GM15510 (cell line): ENCODE measurements around the gene RBM22.

Source experiments
- POLR2A ChIP-seq: IDR thresholded peaks from 3 replicates; pipeline ENCODE4 v1.6.1; 2011; ENCODE audit warnings: borderline replicate concordance; ENCODE audit not compliant: insufficient read length; ENCODE audit errors: extremely low read depth

Gene RBM22

DNA sequence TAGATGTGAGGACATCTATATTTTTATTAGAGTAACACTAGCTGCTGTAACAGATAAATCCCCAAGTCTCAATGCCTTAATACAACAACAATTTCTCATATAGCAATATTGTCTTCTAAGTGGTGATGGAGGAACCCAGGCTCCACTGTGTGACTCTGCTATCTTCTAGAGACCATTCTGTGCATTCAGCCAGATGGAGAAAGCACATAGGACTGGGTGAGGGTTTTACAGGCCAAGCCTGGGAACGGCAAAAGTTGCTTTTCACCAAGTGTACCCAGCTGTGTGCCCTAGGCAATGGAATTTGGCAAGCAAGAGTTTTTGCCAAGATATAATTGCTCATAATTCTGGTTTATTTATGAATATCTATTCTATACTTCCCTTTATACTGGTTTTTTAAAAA is 11.7 kb downstream of the RBM22 start:
- no peak for TF ChIP-seq POLR2A

DNA sequence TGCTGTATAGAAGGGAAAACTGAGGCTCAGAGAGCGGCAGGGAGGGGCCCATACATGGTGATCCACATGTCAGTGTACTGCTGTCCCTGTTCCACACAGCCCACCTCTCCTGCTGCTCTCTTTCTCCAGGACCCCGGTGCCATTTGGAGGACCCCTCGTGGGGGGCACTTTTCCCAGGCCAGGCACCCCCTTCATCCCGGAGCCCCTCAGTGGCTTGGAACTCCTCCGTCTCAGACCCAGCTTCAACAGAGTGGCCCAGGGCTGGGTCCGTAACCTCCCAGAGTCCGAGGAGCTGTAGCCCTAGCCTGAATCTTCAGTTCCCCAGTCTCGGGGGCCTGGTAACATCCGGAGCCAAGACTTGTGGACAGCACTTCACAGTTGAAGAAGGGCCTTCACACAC is 24.3 kb downstream of the RBM22 start:
- TF ChIP-seq POLR2A = no peak

DNA sequence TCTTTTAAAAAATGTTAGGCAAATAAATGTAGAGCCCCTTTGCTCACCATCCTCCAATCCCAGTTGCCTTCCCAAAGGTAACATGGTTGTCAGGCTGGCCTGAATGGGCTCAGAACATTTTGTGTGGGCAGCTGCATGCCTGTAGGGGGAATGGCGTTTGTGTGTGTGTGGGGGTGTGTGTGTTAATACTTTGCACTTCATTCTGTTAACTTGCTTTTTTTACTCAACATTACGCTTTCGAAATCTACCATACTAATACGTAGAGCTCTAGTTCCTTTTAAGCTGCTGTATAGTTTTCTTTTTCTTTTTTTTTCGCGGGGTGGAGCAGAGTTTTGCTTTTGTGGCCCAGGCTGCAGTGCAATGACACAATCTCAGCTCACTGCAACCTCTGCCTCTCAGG is 25.8 kb downstream of the RBM22 start:
- no peak for TF ChIP-seq POLR2A

DNA sequence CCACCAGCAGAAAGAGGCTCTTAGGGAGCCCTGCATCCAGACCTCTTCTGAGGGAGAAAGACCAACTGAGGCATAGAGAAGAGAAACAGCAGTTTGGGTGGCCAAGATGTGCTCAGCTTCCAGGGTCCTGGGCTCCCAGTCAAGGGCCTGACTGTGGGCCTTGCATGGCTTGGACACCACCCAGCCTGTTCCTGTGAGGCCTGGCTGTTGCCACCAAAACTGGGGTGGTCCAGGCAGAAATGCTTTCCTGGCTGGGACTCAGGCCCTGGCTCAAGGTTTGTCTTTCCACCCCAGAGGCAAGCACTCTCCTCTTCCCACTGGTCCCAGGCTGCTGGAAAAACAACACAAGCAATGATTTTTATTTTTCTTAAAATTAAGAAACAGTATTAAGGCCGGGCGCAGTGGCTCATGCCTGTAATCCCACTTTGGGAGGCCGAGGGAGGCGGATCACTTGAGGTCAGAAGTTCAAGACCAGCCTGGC is 26.5 kb downstream of the RBM22 start:
- TF ChIP-seq POLR2A = no peak

DNA sequence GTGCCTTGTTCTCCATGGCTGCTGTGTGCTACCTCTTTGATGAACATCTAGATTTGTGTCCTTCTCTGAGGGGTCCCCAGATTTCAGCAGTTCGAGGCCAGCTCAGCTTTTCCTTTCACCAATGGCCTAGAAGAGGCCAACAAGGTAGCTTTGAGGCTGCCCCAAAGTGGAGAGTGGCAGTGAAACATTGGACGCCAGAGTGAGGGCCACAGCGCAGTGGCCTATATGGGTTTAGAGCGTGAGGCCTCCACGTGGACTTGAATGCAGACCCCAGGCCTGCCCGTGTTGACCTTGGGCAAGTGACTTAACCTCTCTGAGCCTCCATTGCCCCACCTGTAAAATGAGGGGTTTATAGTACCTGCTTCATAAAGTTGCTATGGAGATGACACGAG is 28.0 kb downstream of the RBM22 start:
- no peak for TF ChIP-seq POLR2A

DNA sequence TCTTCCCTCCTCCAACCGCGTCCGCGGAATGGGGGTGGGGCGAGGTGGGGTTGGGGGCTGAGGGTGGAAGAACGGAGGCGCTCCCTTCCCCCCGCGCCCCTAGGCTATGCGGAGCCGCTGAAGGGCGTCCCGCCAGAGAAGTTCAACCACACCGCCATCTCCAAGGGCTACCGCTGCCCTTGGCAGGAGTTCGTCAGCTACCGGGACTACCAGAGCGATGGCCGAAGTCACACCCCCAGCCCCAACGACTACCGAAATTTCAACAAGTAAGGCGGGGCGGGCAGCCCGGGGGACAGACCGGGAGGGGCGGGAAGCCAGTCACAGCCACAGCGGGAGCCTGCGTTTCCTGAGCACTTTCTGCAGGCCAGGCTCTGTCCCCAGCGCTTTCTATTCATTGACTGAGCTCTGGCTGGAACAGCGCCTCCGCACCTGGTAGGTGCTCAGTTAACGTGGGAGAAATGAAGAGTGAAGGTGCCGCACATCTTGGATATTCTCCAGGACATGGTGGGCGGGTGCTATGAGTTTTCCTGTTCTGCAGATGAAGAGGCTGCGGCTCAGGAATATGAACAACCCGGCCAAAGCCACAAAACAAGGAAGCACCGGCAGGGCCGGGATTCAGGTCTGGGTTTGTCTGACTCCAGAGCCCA is 28.5 kb downstream of the RBM22 start:
- no peak for TF ChIP-seq POLR2A

DNA sequence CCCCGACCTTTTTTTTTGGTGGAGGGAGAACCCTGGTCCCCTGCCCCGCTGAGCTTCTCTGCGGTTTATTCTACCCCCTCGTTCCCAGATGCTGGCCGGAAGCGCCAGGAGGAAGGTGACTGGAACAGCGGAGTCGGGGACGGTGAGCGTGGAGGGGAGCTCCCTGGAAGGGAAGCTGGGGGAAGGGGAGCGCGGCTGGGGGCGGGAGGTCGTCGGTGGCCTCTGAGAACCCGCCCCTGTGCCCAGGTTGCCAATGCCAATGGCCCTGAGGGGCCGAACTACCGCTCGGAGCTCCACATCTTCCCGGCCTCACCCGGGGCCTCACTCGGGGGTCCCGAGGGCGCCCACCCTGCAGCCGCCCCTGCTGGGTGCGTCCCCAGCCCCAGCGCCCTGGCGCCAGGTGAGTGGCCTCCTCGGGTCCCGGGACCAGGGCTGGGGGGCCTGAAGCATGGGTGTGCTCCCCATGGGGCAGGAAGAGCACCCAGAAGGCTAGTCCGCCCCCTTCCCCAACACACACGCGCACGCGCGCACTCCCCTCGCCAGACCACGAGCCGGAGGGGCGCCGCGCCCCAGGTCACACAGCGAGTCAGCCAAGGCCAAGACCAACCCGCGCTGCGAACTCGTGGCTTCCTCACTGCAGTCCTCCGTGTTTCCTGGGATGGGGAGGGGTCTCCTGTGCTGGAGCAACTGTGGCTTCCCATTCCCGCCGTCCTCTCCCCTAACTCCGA is 29.2 kb downstream of the RBM22 start:
- no peak for TF ChIP-seq POLR2A

DNA sequence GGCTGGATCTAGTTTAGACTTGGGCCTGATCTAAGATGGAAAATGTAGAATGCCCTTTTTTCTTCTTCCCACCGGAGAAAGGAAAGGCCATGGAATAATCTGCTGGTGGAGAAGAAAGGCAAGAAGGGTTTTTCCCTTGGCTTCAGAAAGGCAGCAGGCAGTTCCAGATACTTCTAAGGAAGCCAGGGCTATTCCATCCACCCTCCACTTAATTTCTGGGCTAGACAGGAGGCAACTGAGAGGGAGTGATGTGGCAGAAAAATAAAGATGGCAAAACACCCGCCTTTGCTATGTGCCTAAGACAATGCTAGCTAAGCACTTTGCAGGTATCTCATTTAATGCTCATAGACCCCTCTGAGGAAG is 29.9 kb downstream of the RBM22 start:
- TF ChIP-seq POLR2A = no peak

DNA sequence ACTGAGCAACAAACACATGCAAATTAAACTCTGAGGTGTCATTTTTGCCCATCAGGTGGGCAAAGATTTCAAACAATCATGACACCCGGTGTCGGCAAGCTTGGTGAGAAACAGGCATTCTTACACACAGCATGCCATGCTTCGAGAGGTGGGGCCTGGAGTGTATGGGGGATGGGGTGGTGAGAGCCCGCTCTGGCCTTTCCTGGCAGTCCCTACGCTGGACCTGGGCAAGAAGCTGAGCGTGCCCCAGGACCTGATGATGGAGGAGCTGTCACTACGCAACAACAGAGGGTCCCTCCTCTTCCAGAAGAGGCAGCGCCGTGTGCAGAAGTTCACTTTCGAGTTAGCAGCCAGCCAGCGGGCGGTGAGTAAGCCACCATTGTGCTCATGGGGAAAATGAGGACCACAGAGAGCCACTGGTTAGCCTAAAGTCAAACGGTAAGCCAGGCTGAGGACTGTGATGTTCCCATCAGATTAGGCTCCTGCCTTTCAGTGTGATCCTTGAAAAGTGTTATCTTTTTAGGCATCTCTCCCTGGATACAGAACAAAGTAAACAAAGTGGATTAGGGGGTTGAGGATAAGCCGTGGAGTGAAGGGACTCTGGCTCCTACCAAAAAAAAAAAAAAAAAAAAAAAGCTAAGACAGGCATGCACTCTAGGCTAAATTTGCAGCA is 30.5 kb downstream of the RBM22 start:
- no peak for TF ChIP-seq POLR2A

DNA sequence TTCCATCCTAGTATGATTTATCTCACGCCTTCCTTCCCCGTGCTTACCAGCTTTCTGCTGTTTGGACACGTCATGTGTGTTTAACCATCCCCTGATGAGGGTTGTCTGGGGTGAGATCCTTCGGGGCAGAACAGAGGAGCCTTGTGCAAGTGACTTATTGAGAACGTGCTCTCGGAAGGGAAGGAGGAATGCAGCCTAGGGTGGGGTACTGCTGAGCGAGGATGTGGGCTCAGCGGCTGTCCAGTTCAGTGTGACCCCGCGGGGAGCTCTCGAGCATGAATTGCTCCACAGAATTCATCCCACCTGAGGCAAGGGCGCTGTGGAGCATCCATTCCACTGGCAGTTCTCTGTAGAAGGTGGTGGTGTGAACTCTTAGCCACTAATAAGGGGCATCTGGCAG is 35.8 kb downstream of the RBM22 start:
- TF ChIP-seq POLR2A = no peak

DNA sequence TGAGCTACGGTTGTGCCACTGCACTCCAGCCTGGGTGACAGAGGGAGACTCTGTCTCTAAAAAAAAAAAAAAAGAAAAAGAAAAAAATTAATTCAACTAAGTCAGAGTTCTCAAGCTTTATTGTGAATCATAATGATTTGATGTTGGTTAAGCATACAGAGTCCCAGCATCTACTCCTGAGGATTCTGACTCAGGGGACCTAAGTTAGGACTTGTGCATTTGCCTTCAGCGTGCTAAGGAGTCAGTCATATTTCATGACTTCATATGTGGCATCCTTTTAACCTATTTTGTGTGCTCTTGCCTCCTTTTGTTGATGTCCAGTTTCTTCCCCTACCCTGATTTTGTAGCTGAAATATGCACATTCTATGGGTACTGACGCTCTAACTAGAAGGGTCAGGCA is 36.9 kb downstream of the RBM22 start:
- no peak for TF ChIP-seq POLR2A

DNA sequence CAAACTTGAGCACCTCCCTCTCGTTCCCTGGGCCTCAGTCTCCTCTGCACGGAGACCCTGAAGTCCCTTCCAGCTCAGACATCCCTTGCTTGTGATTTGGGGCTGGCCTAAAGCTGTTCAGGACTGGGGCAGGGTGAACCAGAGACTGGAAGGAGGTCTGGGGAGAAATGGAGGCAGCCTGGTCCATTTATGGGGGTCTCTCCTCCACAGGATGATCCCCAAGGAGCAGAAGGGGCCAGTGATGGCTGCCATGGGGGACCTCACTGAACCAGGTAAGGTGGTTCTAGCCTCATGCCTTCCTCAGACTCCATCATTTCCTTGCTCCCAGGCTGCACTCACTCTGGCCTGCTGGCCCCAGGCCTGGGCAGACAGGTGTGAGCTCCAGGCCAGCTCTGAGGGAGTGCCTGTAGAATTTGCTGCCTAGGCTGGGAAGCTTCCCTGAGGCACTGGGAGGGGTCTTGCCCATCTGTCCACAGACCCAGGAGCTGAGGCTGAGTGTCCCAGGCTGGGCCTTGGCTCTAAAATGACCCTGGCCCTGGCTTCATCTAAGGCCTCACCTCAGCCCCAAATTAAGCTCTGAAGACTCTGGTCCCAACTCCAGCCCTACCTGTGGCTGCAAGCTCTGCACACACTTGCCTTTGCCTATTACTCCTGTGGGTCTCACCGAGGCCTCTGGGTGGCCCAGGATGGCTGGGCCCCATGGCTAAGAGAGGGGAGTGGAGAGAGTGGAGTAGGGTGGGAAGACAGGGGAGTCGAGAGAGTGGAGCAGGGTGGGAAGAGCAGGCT is 37.9 kb downstream of the RBM22 start:
- no peak for TF ChIP-seq POLR2A

DNA sequence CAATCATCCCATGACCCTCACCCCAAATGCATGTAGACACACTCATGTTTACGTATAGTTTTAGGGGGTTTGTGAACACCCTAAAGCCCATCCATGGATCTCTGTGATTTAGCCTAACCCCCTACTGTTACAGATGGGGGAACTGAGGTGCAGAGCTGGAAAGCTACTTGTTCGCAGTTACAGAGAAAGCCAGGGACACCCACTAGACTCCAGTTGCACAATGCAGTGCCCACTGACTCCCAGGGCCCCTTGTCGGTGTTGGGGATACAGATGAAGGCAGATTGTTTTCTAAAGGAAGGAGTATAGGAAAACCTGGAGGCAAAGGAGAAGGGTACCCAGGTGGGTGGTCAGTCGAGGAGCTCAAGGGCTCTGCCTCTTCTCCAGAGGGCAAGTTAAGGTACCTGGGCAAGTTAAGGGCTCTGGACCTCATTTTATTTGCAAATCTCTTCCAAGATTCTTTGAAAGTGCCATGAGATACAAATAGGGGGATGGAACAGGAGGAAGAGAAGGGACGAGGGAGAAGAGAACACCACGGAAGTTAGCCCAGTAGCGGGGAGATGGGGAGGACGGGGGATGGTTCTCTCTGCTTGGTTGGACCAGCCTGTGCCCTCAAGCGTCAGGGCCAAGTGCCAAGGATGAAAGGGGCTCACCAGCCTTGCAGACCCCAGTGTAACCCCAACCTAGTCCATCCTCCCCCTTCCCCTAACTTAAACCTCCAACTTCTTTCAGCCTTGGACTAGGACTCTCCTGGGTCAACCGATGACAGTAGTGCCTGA is 38.9 kb downstream of the RBM22 start:
- no peak for TF ChIP-seq POLR2A

DNA sequence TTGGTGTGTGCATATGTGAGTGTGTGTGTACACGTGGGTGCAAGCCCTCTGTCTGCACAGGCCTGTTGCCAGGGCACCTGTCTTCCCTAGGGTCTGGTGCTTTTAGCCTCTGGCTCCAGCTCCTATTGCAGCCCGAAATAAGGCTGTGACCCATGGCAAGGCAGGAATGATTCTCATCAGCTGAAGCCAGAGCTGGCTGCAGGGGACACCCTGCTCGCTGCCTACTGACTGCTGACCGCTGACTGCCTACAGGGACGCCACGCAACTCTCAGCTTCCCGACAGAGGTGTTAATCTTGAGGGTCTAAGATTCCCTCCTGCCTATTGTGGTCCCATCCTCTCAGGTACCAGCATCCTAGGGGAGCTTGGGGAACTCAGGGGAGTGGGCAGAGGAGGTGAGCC is 39.8 kb downstream of the RBM22 start, which contains the start of gene MYOZ3:
MYOZ3 (plus strand) TSS at position 166 of the 400 bp plus-strand sequence. CDS start 1,691 bp downstream, outside the sequence.
- TF ChIP-seq POLR2A = no peak

DNA sequence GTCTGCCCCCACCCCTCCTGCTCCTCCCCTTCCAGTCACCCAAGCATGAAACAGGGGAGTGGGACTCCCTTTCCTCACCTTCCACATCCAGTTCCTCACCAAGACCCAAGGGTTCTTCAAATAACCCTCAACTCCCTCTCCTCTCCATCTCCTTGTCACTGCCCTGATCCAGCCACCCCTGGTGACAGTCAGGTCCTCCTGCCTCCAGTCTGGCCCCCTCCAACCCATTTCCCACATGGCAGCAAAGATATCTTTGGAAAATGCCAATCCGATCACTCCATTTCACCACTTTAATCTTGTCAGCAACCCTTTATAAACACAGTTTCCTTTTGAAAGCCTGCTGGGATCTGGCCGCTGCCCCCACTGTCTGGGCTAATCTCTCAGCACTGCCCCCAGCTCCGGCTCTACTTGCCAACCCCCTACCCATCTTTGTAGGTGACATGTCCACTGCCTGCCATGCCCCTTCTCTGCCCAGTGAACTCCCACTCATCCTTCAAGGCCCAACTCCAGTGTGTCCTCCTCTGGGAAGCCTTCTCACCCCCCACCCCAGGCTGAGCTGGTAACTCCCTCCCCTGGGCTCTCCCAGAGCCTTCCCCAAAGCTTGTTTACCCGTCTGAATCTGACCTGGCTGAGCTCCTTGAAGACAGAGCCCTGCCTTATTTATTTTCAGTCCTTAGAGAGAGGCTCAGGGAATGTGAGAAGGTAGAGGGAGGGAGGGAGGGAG is 40.6 kb downstream of the RBM22 start:
- no peak for TF ChIP-seq POLR2A
